HEK293T (cell line): ENCODE results near the gene ZCCHC4.

ENCODE experiments used
- ARNT ChIP-seq: fragments of 450-650 bp; IDR thresholded peaks from 2 replicates; pipeline ENCODE4 v1.6.1; 2017; ENCODE audit warnings: mild to moderate bottlenecking
- BHLHE40 ChIP-seq: fragments of 450-650 bp; IDR thresholded peaks from 2 replicates; pipeline ENCODE4 v1.6.1; 2016; ENCODE audit warnings: mild to moderate bottlenecking, moderate library complexity, borderline replicate concordance
- FOXA1 ChIP-seq: fragments of 450-650 bp; IDR thresholded peaks from 2 replicates; pipeline ENCODE4 v1.6.1; 2016; ENCODE audit warnings: mild to moderate bottlenecking
- NFRKB ChIP-seq: fragments of 450-650 bp; IDR thresholded peaks from 2 replicates; pipeline ENCODE4 v1.6.1; 2016; ENCODE audit warnings: mild to moderate bottlenecking, moderate library complexity

DNA sequence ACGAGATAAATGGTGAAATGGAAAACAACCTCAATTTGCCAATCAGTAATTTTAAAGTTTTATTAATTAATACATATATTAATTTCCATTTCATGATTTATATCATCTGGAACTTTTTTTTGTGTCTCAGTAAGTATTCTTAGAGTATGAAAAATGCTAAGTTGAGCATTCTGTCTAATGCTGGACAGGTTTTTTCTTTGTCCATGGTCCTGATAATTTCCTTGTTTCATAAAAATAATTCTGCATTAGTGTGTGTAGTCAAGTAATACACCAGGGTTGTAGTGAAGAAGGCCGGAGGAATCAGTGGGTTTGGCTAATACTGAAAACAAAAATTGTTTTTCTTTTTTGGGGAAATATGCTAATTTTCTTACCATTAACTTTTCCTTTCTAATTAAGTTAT, 74.4 kb downstream of the ZCCHC4 start:
- TF ChIP-seq NFRKB (no peak), BHLHE40 (no peak), ARNT (no peak), FOXA1 (no peak)
